ENCODE results near the gene DRICH1.
A peak's percentile ranks its signal among the peaks of the same experiment; 100 is the strongest.
"Not testable (repeated sequence)": the region's sequence is repeated elsewhere in the genome, so short reads cannot be mapped to it uniquely, and the experiment has no call there.

Gene DRICH1

DNA sequence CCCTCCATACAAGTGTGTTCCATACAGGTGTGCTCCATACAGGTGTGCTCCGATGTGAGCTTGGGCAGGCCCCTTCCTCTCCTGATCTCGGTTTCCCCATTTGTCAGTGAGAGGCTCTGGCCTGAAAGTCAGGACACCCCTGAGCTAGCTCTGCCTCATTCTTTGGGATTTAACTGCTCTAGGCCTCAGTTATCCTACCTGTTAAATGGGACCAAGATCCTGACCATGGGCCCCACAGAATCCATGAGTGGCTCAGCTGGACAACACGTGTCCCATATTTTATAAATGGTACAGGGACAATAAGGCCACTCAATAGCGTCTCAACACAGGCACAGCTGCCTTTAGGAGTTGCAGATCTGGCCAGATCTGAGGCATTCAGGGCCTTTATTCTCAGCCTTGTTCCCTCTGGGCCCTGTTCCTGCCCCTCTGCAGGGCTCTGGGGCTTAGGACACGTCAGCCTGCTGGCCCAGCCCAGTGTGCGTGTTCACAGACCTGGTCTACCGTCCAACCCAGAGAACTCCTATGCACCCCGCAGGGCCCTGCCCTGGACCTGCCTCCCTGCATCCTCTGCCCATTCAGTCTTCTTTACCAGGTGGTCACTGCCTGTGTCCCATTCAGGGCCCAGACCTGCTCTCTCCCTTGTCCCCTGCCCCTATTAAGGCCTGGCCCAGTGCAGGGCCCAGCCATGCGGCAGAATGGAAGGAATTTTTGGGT, 33.2 kb downstream of the DRICH1 start:
- Histone ChIP-seq H3K56ac (ENCODE audit: low read length) (no peak overlapping the region), H4K8ac (ENCODE audit: low read depth, low read length) (no peak overlapping the region), H3K36me3 (ENCODE audit: control insufficient read depth, insufficient read depth, low read length) (no peaks in the 10 kb centered on the region), H3K23ac (ENCODE audit: low read length) (no peak overlapping the region), H3K27ac (ENCODE audit: low read depth, low read length) (no peak overlapping the region), H2BK120ac (ENCODE audit: low read depth, low read length) (no peak overlapping the region), H2BK5ac (ENCODE audit: low read length) (no peak overlapping the region), H3K4me3 (ENCODE audit: low read length) (no peak overlapping the region), H2AK5ac (ENCODE audit: low read length) (no peak overlapping the region), H3K4me2 (ENCODE audit: low read length) (no peak overlapping the region), H3K79me2 (ENCODE audit: control insufficient read depth, insufficient read depth, low read length) (no peaks in the 10 kb centered on the region), H3K27me3 (ENCODE audit: insufficient read depth, low read length, poor library complexity) (no peaks in the 10 kb centered on the region), H3K9ac (ENCODE audit: low read length) (no peak overlapping the region), H4K5ac (ENCODE audit: low read length) (no peak overlapping the region), H3K79me1 (ENCODE audit: low read length) (no peaks in the 10 kb centered on the region), H3K4me1 (ENCODE audit: control insufficient read depth, low read depth, low read length) (no peaks in the 10 kb centered on the region), H3K18ac (ENCODE audit: low read length) (no peak overlapping the region), H2BK15ac (replicated peaks; ENCODE audit: low read depth) (no peak overlapping the region), H3K4ac (ENCODE audit: low read depth, low read length) (no peak overlapping the region)
- no peak for DNase-seq
- WGBS (ENCODE audit: extremely low coverage, insufficient coverage, low lambda C conversion rate): no CpG with 5 or more reads among the region's 9 CpGs

GRCh38 chr22:23597576-23598268, 34.4 kb downstream of the DRICH1 start:
- H2AK5ac ChIP-seq (ENCODE audit: low read length); H3K79me2 ChIP-seq (ENCODE audit: control insufficient read depth, insufficient read depth, low read length); H2BK120ac ChIP-seq (ENCODE audit: low read depth, low read length); H3K4me3 ChIP-seq (ENCODE audit: low read length); H3K36me3 ChIP-seq (ENCODE audit: control insufficient read depth, insufficient read depth, low read length); H2BK15ac ChIP-seq (replicated peaks; ENCODE audit: low read depth); H3K4me2 ChIP-seq (ENCODE audit: low read length); H4K5ac ChIP-seq (ENCODE audit: low read length); H3K4me1 ChIP-seq (ENCODE audit: control insufficient read depth, low read depth, low read length); H3K4ac ChIP-seq (ENCODE audit: low read depth, low read length); H3K79me1 ChIP-seq (ENCODE audit: low read length); H3K18ac ChIP-seq (ENCODE audit: low read length); H3K9ac ChIP-seq (ENCODE audit: low read length); DNase-seq; H3K27me3 ChIP-seq (ENCODE audit: insufficient read depth, low read length, poor library complexity); H2BK5ac ChIP-seq (ENCODE audit: low read length); H3K27ac ChIP-seq (ENCODE audit: low read depth, low read length); H3K56ac ChIP-seq (ENCODE audit: low read length); H3K23ac ChIP-seq (ENCODE audit: low read length); H4K8ac ChIP-seq (ENCODE audit: low read depth, low read length): not testable (repeated sequence)
- no CpG with 5 or more reads among the region's 7 CpGs for WGBS (ENCODE audit: extremely low coverage, insufficient coverage, low lambda C conversion rate)

- H3K9ac ChIP-seq (ENCODE audit: low read length); H3K4me1 ChIP-seq (ENCODE audit: control insufficient read depth, low read depth, low read length); H2BK5ac ChIP-seq (ENCODE audit: low read length); H4K5ac ChIP-seq (ENCODE audit: low read length); DNase-seq; H3K4me2 ChIP-seq (ENCODE audit: low read length); H3K56ac ChIP-seq (ENCODE audit: low read length); H4K8ac ChIP-seq (ENCODE audit: low read depth, low read length); H3K18ac ChIP-seq (ENCODE audit: low read length); H2BK15ac ChIP-seq (replicated peaks; ENCODE audit: low read depth); H3K4ac ChIP-seq (ENCODE audit: low read depth, low read length); H3K23ac ChIP-seq (ENCODE audit: low read length); H3K4me3 ChIP-seq (ENCODE audit: low read length); H3K27me3 ChIP-seq (ENCODE audit: insufficient read depth, low read length, poor library complexity); H3K79me2 ChIP-seq (ENCODE audit: control insufficient read depth, insufficient read depth, low read length); H3K79me1 ChIP-seq (ENCODE audit: low read length); H2AK5ac ChIP-seq (ENCODE audit: low read length); H3K27ac ChIP-seq (ENCODE audit: low read depth, low read length); H2BK120ac ChIP-seq (ENCODE audit: low read depth, low read length); H3K36me3 ChIP-seq (ENCODE audit: control insufficient read depth, insufficient read depth, low read length): not testable (repeated sequence)
- no CpG with 5 or more reads among the region's 6 CpGs for WGBS (ENCODE audit: extremely low coverage, insufficient coverage, low lambda C conversion rate)
Measured at GRCh38 chr22:23595904-23596303, 36.2 kb downstream of the DRICH1 start.

DNA sequence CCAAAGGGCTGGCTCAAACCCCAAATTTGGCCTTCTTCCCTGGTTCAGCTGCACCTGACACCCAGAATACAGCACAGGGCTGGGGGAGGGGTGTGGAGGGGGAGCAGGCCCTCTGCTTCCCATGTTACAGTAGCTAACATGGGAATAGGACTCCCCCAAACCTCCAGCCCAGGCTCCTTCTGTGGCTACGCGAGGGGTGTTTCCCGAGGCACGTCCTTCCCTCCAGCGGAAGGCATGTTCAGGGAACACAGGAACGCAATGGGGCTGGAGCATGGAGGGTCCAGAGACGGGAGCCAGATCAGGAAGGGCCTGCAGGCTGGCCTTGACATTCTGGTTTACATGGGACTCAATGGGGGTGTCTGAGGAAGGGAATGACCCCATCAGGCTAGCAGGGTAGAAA, 40.3 kb downstream of the DRICH1 start:
- no CpG with 5 or more reads among the region's 7 CpGs for WGBS (ENCODE audit: extremely low coverage, insufficient coverage, low lambda C conversion rate)
- no peak for DNase-seq
- no peaks in the 10 kb centered on the region for H3K79me2 ChIP-seq (ENCODE audit: control insufficient read depth, insufficient read depth, low read length)

GRCh38 chr22:23591201-23591791, 40.8 kb downstream of the DRICH1 start:
- H3K56ac ChIP-seq (ENCODE audit: low read length): peak overlapping the region; percentile 51
- no peaks in the 10 kb centered on the region for H3K79me2 ChIP-seq (ENCODE audit: control insufficient read depth, insufficient read depth, low read length)
- no peaks in the 10 kb centered on the region for H3K79me1 ChIP-seq (ENCODE audit: low read length)
- no peak overlapping the region for H2BK120ac ChIP-seq (ENCODE audit: low read depth, low read length)
- H4K5ac ChIP-seq (ENCODE audit: low read length): no peak overlapping the region
- H2BK15ac ChIP-seq (replicated peaks; ENCODE audit: low read depth): no peak overlapping the region
- H3K27ac ChIP-seq (ENCODE audit: low read depth, low read length): no peak overlapping the region
- H3K4me2 ChIP-seq (ENCODE audit: low read length): no peak overlapping the region
- peak overlapping the region; percentile 33 for H3K9ac ChIP-seq (ENCODE audit: low read length)
- H3K4me1 ChIP-seq (ENCODE audit: control insufficient read depth, low read depth, low read length): peaks cover 3% of the 10 kb centered on the region
- WGBS (ENCODE audit: extremely low coverage, insufficient coverage, low lambda C conversion rate): no CpG with 5 or more reads among the region's 11 CpGs
- no peaks in the 10 kb centered on the region for H3K36me3 ChIP-seq (ENCODE audit: control insufficient read depth, insufficient read depth, low read length)
- no peak overlapping the region for H3K4me3 ChIP-seq (ENCODE audit: low read length)
- no peak overlapping the region for H2BK5ac ChIP-seq (ENCODE audit: low read length)
- no peak overlapping the region for H2AK5ac ChIP-seq (ENCODE audit: low read length)
- H3K18ac ChIP-seq (ENCODE audit: low read length): no peak overlapping the region
- H4K8ac ChIP-seq (ENCODE audit: low read depth, low read length): no peak overlapping the region
- H3K27me3 ChIP-seq (ENCODE audit: insufficient read depth, low read length, poor library complexity): no peaks in the 10 kb centered on the region
- H3K4ac ChIP-seq (ENCODE audit: low read depth, low read length): no peak overlapping the region
- H3K23ac ChIP-seq (ENCODE audit: low read length): no peak overlapping the region
- DNase-seq: peak; percentile 84

More for the DNA sequence above, 40.3 kb downstream of the DRICH1 start:
- Histone ChIP-seq H2BK5ac (ENCODE audit: low read length) (no peak overlapping the region), H2AK5ac (ENCODE audit: low read length) (no peak overlapping the region), H2BK120ac (ENCODE audit: low read depth, low read length) (no peak overlapping the region), H3K4me3 (ENCODE audit: low read length) (no peak overlapping the region), H3K36me3 (ENCODE audit: control insufficient read depth, insufficient read depth, low read length) (no peaks in the 10 kb centered on the region), H3K56ac (ENCODE audit: low read length) (peak overlapping the region; percentile 38), H3K79me1 (ENCODE audit: low read length) (no peaks in the 10 kb centered on the region), H3K4me2 (ENCODE audit: low read length) (no peak overlapping the region), H4K8ac (ENCODE audit: low read depth, low read length) (no peak overlapping the region), H3K27ac (ENCODE audit: low read depth, low read length) (no peak overlapping the region), H2BK15ac (replicated peaks; ENCODE audit: low read depth) (no peak overlapping the region), H3K18ac (ENCODE audit: low read length) (no peak overlapping the region), H3K4ac (ENCODE audit: low read depth, low read length) (no peak overlapping the region), H3K23ac (ENCODE audit: low read length) (no peak overlapping the region), H4K5ac (ENCODE audit: low read length) (no peak overlapping the region), H3K4me1 (ENCODE audit: control insufficient read depth, low read depth, low read length) (peaks cover 3% of the 10 kb centered on the region), H3K9ac (ENCODE audit: low read length) (peak overlapping the region; percentile 21), H3K27me3 (ENCODE audit: insufficient read depth, low read length, poor library complexity) (no peaks in the 10 kb centered on the region)
